Measurements from ENCODE around the gene LMAN2L.

The LMAN2L gene

GRCh38 chr2:96773922-96774321 lies 34.1 kb upstream of the LMAN2L start:
- H3K4me3 ChIP-seq (ENCODE audit: low read depth, low read length) = no peak overlapping the region
- no peak for TF ChIP-seq CTCF (IDR thresholded peaks at IDR 0.05; ENCODE audit: low read depth, low read length)
- no peak for DNase-seq (ENCODE audit: low read depth, low spot score)
- in situ Hi-C loops (cut with HindIII; ENCODE audit: low sequenced_read_pairs) = no loop called here

GRCh38 chr2:96772903-96773671 lies 33.2 kb upstream of the LMAN2L start:
- DNase-seq (ENCODE audit: low read depth, low spot score) = no peak
- no peak overlapping the region for H3K4me3 ChIP-seq (ENCODE audit: low read depth, low read length)
- in situ Hi-C loops (cut with HindIII; ENCODE audit: low sequenced_read_pairs) = no loop called here
- TF ChIP-seq CTCF (IDR thresholded peaks at IDR 0.05; ENCODE audit: low read depth, low read length) = no peak

GRCh38 chr2:96771796-96772618 lies 32.1 kb upstream of the LMAN2L start:
- DNase-seq (ENCODE audit: low read depth, low spot score) = no peak
- in situ Hi-C loops (cut with HindIII; ENCODE audit: low sequenced_read_pairs) = no loop called here
- TF ChIP-seq CTCF (IDR thresholded peaks at IDR 0.05; ENCODE audit: low read depth, low read length) = no peak
- H3K4me3 ChIP-seq (ENCODE audit: low read depth, low read length) = no peak overlapping the region

- DNase-seq (ENCODE audit: low read depth, low spot score) = no peak
- no peak for TF ChIP-seq CTCF (IDR thresholded peaks at IDR 0.05; ENCODE audit: low read depth, low read length)
- in situ Hi-C loops (cut with HindIII; ENCODE audit: low sequenced_read_pairs) = no loop called here
- no peak overlapping the region for H3K4me3 ChIP-seq (ENCODE audit: low read depth, low read length)
Observed at GRCh38 chr2:96770442-96771202, 30.8 kb upstream of the LMAN2L start.

GRCh38 chr2:96769814-96770213 lies 29.9 kb upstream of the LMAN2L start:
- no peak for TF ChIP-seq CTCF (IDR thresholded peaks at IDR 0.05; ENCODE audit: low read depth, low read length)
- DNase-seq (ENCODE audit: low read depth, low spot score) = no peak
- H3K4me3 ChIP-seq (ENCODE audit: low read depth, low read length) = no peak overlapping the region
- in situ Hi-C loops (cut with HindIII; ENCODE audit: low sequenced_read_pairs) = no loop called here

GRCh38 chr2:96768083-96768561 lies 28.3 kb upstream of the LMAN2L start:
- no peak for DNase-seq (ENCODE audit: low read depth, low spot score)
- H3K4me3 ChIP-seq (ENCODE audit: low read depth, low read length) = no peak overlapping the region
- in situ Hi-C loops (cut with HindIII; ENCODE audit: low sequenced_read_pairs) = no loop called here
- TF ChIP-seq CTCF (IDR thresholded peaks at IDR 0.05; ENCODE audit: low read depth, low read length) = no peak

Measured in astrocyte of the spinal cord (primary cell).